ENCODE measurements around the gene TNS4.

Gene TNS4

DNA sequence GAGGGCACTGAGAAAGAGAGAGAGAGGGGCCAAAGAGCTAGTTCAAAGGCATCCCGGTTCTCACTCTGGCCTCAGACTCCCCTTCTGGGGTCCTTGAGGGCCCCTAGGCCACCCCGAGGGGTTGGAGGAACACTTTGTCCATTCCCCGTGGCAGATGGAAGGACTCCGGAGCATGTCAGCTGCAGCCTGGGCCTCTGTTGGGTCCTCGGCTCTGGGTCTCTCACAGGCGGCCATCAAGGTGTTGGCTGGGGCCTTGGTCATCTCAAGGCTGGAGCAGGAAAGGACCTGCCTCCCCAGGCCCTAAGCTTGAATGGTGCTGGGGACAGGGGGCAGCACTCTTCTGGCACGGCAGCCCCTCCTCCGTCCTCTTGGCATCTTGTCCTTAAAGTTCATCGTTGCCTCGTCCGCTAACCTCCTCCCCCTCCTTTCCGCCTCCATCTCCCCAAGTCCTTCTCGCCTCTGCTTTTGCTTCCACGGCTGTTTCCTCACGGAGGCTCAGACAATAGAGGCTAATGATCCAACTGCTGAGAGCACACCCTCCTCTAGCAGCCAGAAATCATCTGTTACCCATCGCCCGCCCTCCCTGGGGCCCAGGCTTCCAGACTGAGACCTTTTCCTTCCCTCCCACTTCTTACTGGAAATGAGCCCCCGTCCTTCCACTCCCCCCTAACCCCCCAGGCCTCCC, 40.6 kb upstream of the TNS4 start:
- no peaks in the 10 kb centered on the region for H3K27me3 ChIP-seq
- H3K4me2 ChIP-seq, result peak overlapping the region; percentile 76
- H3K4me3 ChIP-seq, result no peak overlapping the region
- no peaks in the 10 kb centered on the region for H4K20me1 ChIP-seq
- peak overlapping the region; percentile 45; the same call in 1 of the 2 replicates for H3K9ac ChIP-seq
- peaks cover 99% of the 10 kb centered on the region for H3K4me1 ChIP-seq
- peak overlapping the region; percentile 77 for H3K27ac ChIP-seq
- no peaks in the 10 kb centered on the region for H3K36me3 ChIP-seq
- no peak for TF ChIP-seq Cebpa-rat (IDR thresholded peaks at IDR 0.05)
- H3K9me3 ChIP-seq, result no peaks in the 10 kb centered on the region

DNA sequence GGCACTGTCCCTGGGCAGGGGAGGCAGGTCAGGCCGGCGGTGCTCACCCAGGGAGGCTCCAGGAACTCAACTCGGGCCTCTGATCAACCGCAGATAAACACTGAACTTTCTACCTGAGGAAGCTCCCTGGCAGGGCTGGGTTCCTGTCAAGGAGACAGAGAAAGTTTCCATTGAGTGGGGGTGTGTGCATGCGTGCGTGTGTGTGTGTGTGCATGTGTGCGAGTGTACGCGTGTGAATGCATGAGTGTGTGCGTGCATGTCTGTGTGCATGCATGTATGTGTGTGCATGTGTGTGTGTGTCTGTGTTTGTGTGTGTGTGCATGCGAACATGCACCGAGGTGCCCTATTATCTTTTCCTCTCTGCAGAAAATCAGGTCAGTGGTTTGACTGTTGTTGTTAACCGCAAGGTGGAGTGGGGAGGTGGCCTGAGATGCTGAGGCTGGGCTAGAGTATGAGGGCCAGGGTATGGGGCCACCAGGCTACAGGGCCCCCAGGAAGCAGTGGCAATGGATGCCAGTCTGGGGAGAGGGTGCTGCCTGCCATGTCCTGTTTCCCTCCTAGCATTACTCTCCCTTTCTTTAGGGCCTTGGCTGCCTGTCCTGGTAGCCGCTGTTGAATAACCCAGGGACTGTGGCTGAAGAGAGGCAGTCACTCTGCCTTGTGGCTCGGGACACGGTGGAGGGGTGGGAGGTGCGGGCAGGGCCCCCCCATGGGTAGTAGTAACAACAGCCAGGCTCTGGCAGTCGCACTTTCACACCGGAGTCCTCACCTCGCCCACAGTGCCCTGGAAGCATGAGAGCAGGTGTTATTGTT, 39.8 kb upstream of the TNS4 start:
- Histone ChIP-seq H3K27me3 (no peaks in the 10 kb centered on the region), H3K4me1 (peaks cover 99% of the 10 kb centered on the region), H3K9ac (peak overlapping the region; percentile 45; the same call in 1 of the 2 replicates), H3K36me3 (no peaks in the 10 kb centered on the region), H3K9me3 (no peaks in the 10 kb centered on the region), H4K20me1 (no peaks in the 10 kb centered on the region), H3K4me2 (peak overlapping the region; percentile 76), H3K4me3 (no peak overlapping the region), H3K27ac (peak overlapping the region; percentile 77)
- TF ChIP-seq Cebpa-rat (IDR thresholded peaks at IDR 0.05), result no peak

GRCh38 chr17:40540448-40540847, 39.0 kb upstream of the TNS4 start:
- Histone ChIP-seq H3K4me3 (no peak overlapping the region), H3K9me3 (no peaks in the 10 kb centered on the region), H3K36me3 (no peaks in the 10 kb centered on the region), H3K4me1 (peaks cover 94% of the 10 kb centered on the region), H3K4me2 (peak overlapping the region; percentile 76), H3K27ac (peak overlapping the region; percentile 77; the same call in 1 of the 2 replicates), H3K9ac (no peak overlapping the region), H3K27me3 (no peaks in the 10 kb centered on the region), H4K20me1 (no peaks in the 10 kb centered on the region)
- no peak for TF ChIP-seq Cebpa-rat (IDR thresholded peaks at IDR 0.05)

DNA sequence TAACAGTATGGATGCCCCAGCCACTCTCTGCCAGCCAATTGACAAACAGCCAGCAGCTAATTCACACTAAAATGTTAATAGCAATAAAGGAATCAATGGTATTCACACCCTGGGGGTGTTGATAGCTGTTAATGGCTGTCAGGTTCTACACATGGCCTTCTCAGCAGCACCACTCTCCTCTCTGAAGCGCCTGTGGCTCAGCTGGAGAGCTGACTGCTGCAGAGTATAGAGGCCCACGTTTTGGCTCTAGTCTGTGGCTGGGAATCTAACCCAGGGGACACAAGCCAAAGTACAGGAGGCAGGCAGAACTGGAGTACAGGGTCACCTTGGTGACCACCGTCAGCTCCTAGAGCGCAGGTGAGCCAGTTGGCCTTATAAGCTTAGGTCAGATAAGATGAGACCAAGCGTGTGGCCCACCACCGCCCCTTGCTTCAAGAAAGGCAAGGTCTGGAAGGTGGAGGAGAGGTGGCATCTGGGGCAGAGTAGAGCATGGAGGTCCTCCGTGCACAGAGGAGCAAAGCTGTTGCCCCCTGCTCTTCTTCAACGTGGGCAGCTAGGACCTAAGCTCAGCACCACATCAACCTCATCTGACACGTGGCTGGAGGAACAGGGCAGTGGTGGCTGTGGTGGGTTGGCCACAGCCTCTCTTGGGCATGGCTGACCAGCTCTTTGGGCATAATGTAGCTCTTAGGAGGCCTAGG, 38.4 kb upstream of the TNS4 start:
- no peak for TF ChIP-seq Cebpa-rat (IDR thresholded peaks at IDR 0.05)
- Histone ChIP-seq H3K4me1 (peaks cover 88% of the 10 kb centered on the region), H3K27ac (peak overlapping the region; percentile 77; the same call in 1 of the 2 replicates), H3K9me3 (no peaks in the 10 kb centered on the region), H3K4me3 (no peak overlapping the region), H3K36me3 (no peaks in the 10 kb centered on the region), H3K9ac (no peak overlapping the region), H4K20me1 (no peaks in the 10 kb centered on the region), H3K27me3 (no peaks in the 10 kb centered on the region), H3K4me2 (peak overlapping the region; percentile 76)

- Histone ChIP-seq H3K27ac (peak overlapping the region; percentile 77), H3K4me3 (no peak overlapping the region), H3K36me3 (no peaks in the 10 kb centered on the region), H4K20me1 (no peaks in the 10 kb centered on the region), H3K4me1 (peaks cover 89% of the 10 kb centered on the region), H3K9ac (no peak overlapping the region), H3K4me2 (peak overlapping the region; percentile 76), H3K27me3 (no peaks in the 10 kb centered on the region), H3K9me3 (no peaks in the 10 kb centered on the region)
- no peak for TF ChIP-seq Cebpa-rat (IDR thresholded peaks at IDR 0.05)
Measured at GRCh38 chr17:40538936-40539705, 37.7 kb upstream of the TNS4 start.

- no peak overlapping the region for H3K4me3 ChIP-seq
- no peaks in the 10 kb centered on the region for H3K36me3 ChIP-seq
- peak overlapping the region; percentile 67 for H3K27ac ChIP-seq
- TF ChIP-seq Cebpa-rat (IDR thresholded peaks at IDR 0.05), result no peak
- H3K9me3 ChIP-seq, result no peaks in the 10 kb centered on the region
- H3K4me1 ChIP-seq, result peaks cover 89% of the 10 kb centered on the region
- no peaks in the 10 kb centered on the region for H3K27me3 ChIP-seq
- peak overlapping the region; percentile 33 for H3K4me2 ChIP-seq
- 0 out of 2 replicates have a peak overlapping the region, but pooled peaks have one; percentile 8 for H3K9ac ChIP-seq
- no peaks in the 10 kb centered on the region for H4K20me1 ChIP-seq
Measured at GRCh38 chr17:40538019-40538935, 36.9 kb upstream of the TNS4 start.

DNA sequence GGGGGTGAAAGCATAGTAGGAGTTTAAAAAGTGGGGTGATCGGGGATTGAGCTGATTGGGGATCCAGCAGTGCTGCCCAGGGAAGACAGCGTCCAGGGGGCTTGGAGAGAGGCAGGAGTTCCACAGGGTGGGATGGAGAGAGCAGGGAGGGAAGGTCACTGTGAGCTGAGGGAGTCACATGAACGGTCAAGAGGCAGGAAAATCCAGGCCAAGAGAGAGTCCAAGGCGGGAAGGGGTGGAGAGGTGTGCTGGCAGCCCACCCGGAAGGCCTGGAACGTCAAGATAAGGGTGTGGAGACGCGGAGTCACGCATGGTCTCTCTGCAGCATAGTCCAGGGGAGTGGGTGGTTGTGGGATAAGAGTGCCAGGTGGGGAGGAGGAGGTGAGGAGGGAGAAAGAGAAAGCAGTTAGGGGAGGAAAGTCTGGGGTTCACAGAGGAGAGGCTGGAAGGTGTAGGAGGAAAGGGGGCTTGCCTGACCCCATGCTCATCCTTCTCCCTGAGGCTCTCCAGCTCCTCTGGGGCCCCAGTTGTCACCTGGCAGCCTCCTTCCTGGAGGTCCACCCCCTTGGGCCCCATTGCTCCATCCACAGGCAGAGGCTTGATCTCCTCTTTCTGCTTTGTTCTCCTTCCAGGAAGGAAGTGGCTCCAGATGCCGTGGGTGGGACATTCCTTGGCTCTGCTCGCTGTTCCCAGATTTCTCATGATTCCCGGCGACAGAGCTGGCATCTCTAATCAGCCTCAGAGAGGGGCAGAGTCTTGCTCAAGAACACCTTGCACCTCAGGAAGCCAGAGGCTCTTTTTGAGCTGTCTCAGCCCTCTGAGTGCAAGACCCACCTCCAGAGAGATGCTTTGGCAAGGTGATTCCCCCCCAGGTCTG, 35.1 kb upstream of the TNS4 start:
- peak overlapping the region; percentile 42; the same call in 1 of the 2 replicates for H3K27ac ChIP-seq
- H4K20me1 ChIP-seq, result no peaks in the 10 kb centered on the region
- H3K4me3 ChIP-seq, result no peak overlapping the region
- no peak overlapping the region for H3K9ac ChIP-seq
- H3K9me3 ChIP-seq, result no peaks in the 10 kb centered on the region
- H3K4me2 ChIP-seq, result peak overlapping the region; percentile 37; the same call in 1 of the 2 replicates
- no peaks in the 10 kb centered on the region for H3K36me3 ChIP-seq
- H3K27me3 ChIP-seq, result no peaks in the 10 kb centered on the region
- TF ChIP-seq Cebpa-rat (IDR thresholded peaks at IDR 0.05), result no peak
- H3K4me1 ChIP-seq, result peaks cover 89% of the 10 kb centered on the region

- H3K9me3 ChIP-seq, result no peaks in the 10 kb centered on the region
- H4K20me1 ChIP-seq, result no peaks in the 10 kb centered on the region
- H3K4me2 ChIP-seq, result no peak overlapping the region
- H3K9ac ChIP-seq, result no peak overlapping the region
- H3K36me3 ChIP-seq, result no peaks in the 10 kb centered on the region
- H3K27ac ChIP-seq, result peak overlapping the region; percentile 42; the same call in 1 of the 2 replicates
- no peak for TF ChIP-seq Cebpa-rat (IDR thresholded peaks at IDR 0.05)
- H3K27me3 ChIP-seq, result no peaks in the 10 kb centered on the region
- peaks cover 89% of the 10 kb centered on the region for H3K4me1 ChIP-seq
- H3K4me3 ChIP-seq, result no peak overlapping the region
Measured at GRCh38 chr17:40535924-40536294, 34.5 kb upstream of the TNS4 start.

Data from BLaER1 (cell line).